IMR-90 (cell line): ENCODE measurements around the gene FAM114A2. TPM values are rescaled to one million over a fixed set of nuclear protein-coding genes. Genes with fewer than 3 reads are reported as not detected.

ENCODE experiments used
- ATAC-seq: fragments of 200-7000 bp; cut with Tn5 transposase; 2 replicates; pipeline ENCODE4 v1.9.1; 2020; ENCODE audit warnings: low read depth, mild to moderate bottlenecking, moderate library complexity
- Bru-seq: library from RNA; stranded (reverse); fragments of 400-500 nt; gene quantifications from one replicate; lab custom pipeline; 2021; lab: Mats Ljungman, UMichigan
- BruChase-seq, 2 experiments: library from RNA; stranded (reverse); fragments of 400-500 nt; gene quantifications; one replicate each; lab custom pipeline; 2021; lab: Mats Ljungman, UMichigan
- BruUV-seq: library from RNA; stranded (reverse); fragments of 400-500 nt; replicated peaks from 2 replicates; lab custom pipeline; 2021; lab: Mats Ljungman, UMichigan
- CTCF ChIA-PET: fragments of 300-600 bp; formaldehyde crosslinking; extraction: SDS; loops from one replicate; lab custom pipeline; 2021; ENCODE audit warnings: antibody characterized with exemption; lab: Yijun Ruan, JAX
- POLR2A ChIA-PET: fragments of 300-600 bp; sonication (Branson Sonifier 250); formaldehyde crosslinking; loops from one replicate; lab custom pipeline; 2022; ENCODE audit warnings: antibody characterized with exemption; ENCODE audit not compliant: unreplicated experiment; lab: Charles Lee
- DNase-seq: peaks from one replicate; pipeline ENCODE4 v3.0.0; 2013
- H2AFZ ChIP-seq: replicated peaks from 2 replicates; pipeline ENCODE3; 2013; ENCODE audit warnings: low read length, mild to moderate bottlenecking; ENCODE audit not compliant: poor library complexity
- H2AK5ac ChIP-seq: 2 replicates; pipeline ENCODE4 v1.6.1; 2013; ENCODE audit warnings: low read depth, low read length, inconsistent platforms
- H2AK9ac ChIP-seq: replicated peaks from 2 replicates; pipeline ENCODE3; 2013; ENCODE audit warnings: mild to moderate bottlenecking, low read depth, low read length, moderate library complexity; ENCODE audit not compliant: poor library complexity
- H2BK120ac ChIP-seq: 2 replicates; pipeline ENCODE4 v1.6.1; 2013; ENCODE audit warnings: low read depth, low read length, inconsistent platforms
- H2BK15ac ChIP-seq: 3 replicates; pipeline ENCODE4 v1.6.1; 2013; ENCODE audit warnings: low read depth, low read length, inconsistent platforms
- H2BK20ac ChIP-seq: 2 replicates; pipeline ENCODE4 v1.6.1; 2013; ENCODE audit warnings: low read depth, mild to moderate bottlenecking, inconsistent platforms, low read length, moderate library complexity
- H2BK5ac ChIP-seq: 2 replicates; pipeline ENCODE4 v1.6.1; 2013; ENCODE audit warnings: mild to moderate bottlenecking, low read depth, low read length, inconsistent platforms; ENCODE audit not compliant: poor library complexity, severe bottlenecking
- H3K14ac ChIP-seq: replicated peaks from 2 replicates; pipeline ENCODE4 v1.6.1; 2013; ENCODE audit warnings: low read depth, low read length, inconsistent platforms
- H3K18ac ChIP-seq: 2 replicates; pipeline ENCODE4 v1.6.1; 2013; ENCODE audit warnings: low read depth, low read length, control low read depth
- H3K23ac ChIP-seq: 2 replicates; pipeline ENCODE4 v1.6.1; 2013; ENCODE audit warnings: low read depth, low read length, inconsistent platforms
- H3K27ac ChIP-seq: 2 replicates; pipeline ENCODE4 v1.5.1; 2013; ENCODE audit warnings: mild to moderate bottlenecking, control low read depth, low read length; ENCODE audit not compliant: insufficient read depth
- H3K27me3 ChIP-seq: 2 replicates; pipeline ENCODE4 v1.6.1; 2013; ENCODE audit warnings: low read length; ENCODE audit not compliant: control insufficient read depth, insufficient read depth
- H3K36me3 ChIP-seq: 2 replicates; pipeline ENCODE4 v1.6.1; 2013; ENCODE audit warnings: low read length, mixed read lengths; ENCODE audit not compliant: control insufficient read depth, insufficient read depth
- H3K4ac ChIP-seq: 2 replicates; pipeline ENCODE4 v1.6.1; 2013; ENCODE audit warnings: low read depth, low read length, inconsistent platforms
- H3K4me1 ChIP-seq: 2 replicates; pipeline ENCODE4 v1.6.1; 2013; ENCODE audit warnings: low read length, mixed read lengths; ENCODE audit not compliant: control insufficient read depth, insufficient read depth
- H3K4me2 ChIP-seq: 2 replicates; pipeline ENCODE4 v1.6.1; 2013; ENCODE audit warnings: low read depth, mild to moderate bottlenecking, control low read depth, low read length, moderate library complexity
- H3K4me3 ChIP-seq: 2 replicates; pipeline ENCODE4 v1.5.1; 2013; ENCODE audit warnings: low read depth, mild to moderate bottlenecking, control low read depth, low read length, moderate library complexity; ENCODE audit not compliant: insufficient read depth
- H3K56ac ChIP-seq: 2 replicates; pipeline ENCODE4 v1.6.1; 2013; ENCODE audit warnings: low read length, inconsistent platforms; ENCODE audit not compliant: insufficient read depth; ENCODE audit errors: extremely low read depth
- H3K79me1 ChIP-seq, 2 experiments: 2 replicates each; pipeline ENCODE4 v1.6.1; 2013; ENCODE audit warnings: low read length in 2 of 2, inconsistent platforms in 1 of 2, low read depth in 1 of 2
- H3K9ac ChIP-seq: 2 replicates; pipeline ENCODE4 v1.6.1; 2013; ENCODE audit warnings: low read depth, low read length, control low read depth
- H3K9me1 ChIP-seq: 2 replicates; pipeline ENCODE4 v1.6.1; 2013; ENCODE audit warnings: low read length, inconsistent platforms; ENCODE audit not compliant: insufficient read depth
- H3K9me3 ChIP-seq: 2 replicates; pipeline ENCODE4 v1.6.1; 2013; ENCODE audit warnings: low read length; ENCODE audit not compliant: control insufficient read depth, insufficient read depth
- H4K20me1 ChIP-seq: 2 replicates; pipeline ENCODE4 v1.6.1; 2013; ENCODE audit warnings: low read length, inconsistent platforms; ENCODE audit not compliant: insufficient read depth
- H4K5ac ChIP-seq: 2 replicates; pipeline ENCODE4 v1.6.1; 2013; ENCODE audit warnings: mild to moderate bottlenecking, low read depth, low read length, control low read depth
- H4K8ac ChIP-seq, 2 experiments: 2 replicates each; pipeline ENCODE4 v1.6.1; 2013; ENCODE audit warnings: low read depth in 2 of 2, low read length in 2 of 2, control low read depth in 1 of 2, inconsistent platforms in 1 of 2
- H4K91ac ChIP-seq: 2 replicates; pipeline ENCODE4 v1.6.1; 2013; ENCODE audit warnings: low read depth, low read length, inconsistent platforms; ENCODE audit not compliant: insufficient read depth
- BHLHE40 ChIP-seq: fragments of 150-350 bp; IDR thresholded peaks from 2 replicates; pipeline ENCODE4 v1.6.1; 2016; ENCODE audit warnings: mild to moderate bottlenecking, low read depth, low read length
- CEBPB ChIP-seq: IDR thresholded peaks from 2 replicates; pipeline ENCODE4 v1.6.1; 2012; ENCODE audit warnings: low read depth, low read length, improper control_type of control experiment
- FOS ChIP-seq: fragments of 150-350 bp; IDR thresholded peaks from 2 replicates; pipeline ENCODE4 v1.6.1; 2016; ENCODE audit warnings: low read depth, low read length
- MAFK ChIP-seq: IDR thresholded peaks from 2 replicates; pipeline ENCODE4 v1.6.1; 2012; ENCODE audit warnings: low read depth, low read length, improper control_type of control experiment
- MAZ ChIP-seq: IDR thresholded peaks from 2 replicates; pipeline ENCODE4 v1.6.1; 2012; ENCODE audit warnings: low read depth, mild to moderate bottlenecking, low read length, improper control_type of control experiment, moderate library complexity, borderline replicate concordance
- MXI1 ChIP-seq: IDR thresholded peaks from 2 replicates; pipeline ENCODE4 v1.6.1; 2012; ENCODE audit warnings: low read depth, mild to moderate bottlenecking, low read length, moderate library complexity, borderline replicate concordance
- NFE2L2 ChIP-seq: fragments of 150-350 bp; IDR thresholded peaks from 2 replicates; pipeline ENCODE4 v1.6.1; 2016; ENCODE audit warnings: low read depth, mild to moderate bottlenecking, low read length
- POLR2A ChIP-seq: IDR thresholded peaks from 2 replicates; pipeline ENCODE4 v1.6.1; 2012; ENCODE audit warnings: mild to moderate bottlenecking, low read depth, low read length
- RAD21 ChIP-seq: IDR thresholded peaks from 2 replicates; pipeline ENCODE4 v1.6.1; 2012; ENCODE audit warnings: low read length, improper control_type of control experiment
- RFX5 ChIP-seq: IDR thresholded peaks from 2 replicates; pipeline ENCODE4 v1.8.0; 2012; ENCODE audit warnings: low read depth, mild to moderate bottlenecking, low read length, moderate library complexity
- SMC3 ChIP-seq: fragments of 150-350 bp; IDR thresholded peaks from 2 replicates; pipeline ENCODE4 v1.6.1; 2016; ENCODE audit warnings: low read depth, mild to moderate bottlenecking, antibody characterized with exemption, low read length, moderate library complexity
- WGBS, 2 experiments: methylation state at CpG; one replicate each; pipeline versions ENCODE4 v1.1.5 to v1.1.7; 2013; ENCODE audit warnings: missing lambda C conversion rate in 2 of 2; ENCODE audit not compliant: insufficient read length in 1 of 2; ENCODE audit errors: extremely low coverage in 2 of 2; 5-methylcytosine and 5-hydroxymethylcytosine counted together
- dilution Hi-C: fragments of 300-500 bp; cut with HindIII; formaldehyde crosslinking; loops from one replicate; pipeline ENCODE4 v1.14.3; 2018; ENCODE audit warnings: low sequenced_read_pairs; ENCODE audit not compliant: unreplicated experiment
- in situ Hi-C: fragments of 300-500 bp; cut with MboI; formaldehyde crosslinking; loops from 3 replicates; pipeline ENCODE4 v1.14.3; 2019; ENCODE audit warnings: low sequenced_read_pairs, inconsistent platforms, mixed read lengths
- intact Hi-C: fragments of 100-400 bp; cut with micrococcal nuclease; formaldehyde crosslinking; loops from 2 replicates; pipeline ENCODE4 v1.10.0; 2022
- long read RNA-seq: library from polyadenylated mRNA; unstranded; transcript quantifications from one replicate; pipeline ENCODE4 v2.0.0, GENCODE V29; 2021; ENCODE audit not compliant: unreplicated experiment
- polyA plus RNA-seq, 3 experiments: library from polyadenylated mRNA; depleted of rRNA; stranded (reverse); fragments of >200 nt; gene quantifications; 2 replicates each; pipeline ENCODE4 v1.2.3, GENCODE V29; 2012; ENCODE audit warnings: low replicate concordance in 1 of 3
- total RNA-seq: library from RNA; depleted of rRNA; stranded (reverse); fragments of >200 nt; gene quantifications from 2 replicates; pipeline ENCODE4 v1.2.3, GENCODE V29; 2012; rRNA removed
- TF ChIP-seq, protein P1 (sequence below): fragments of 150-350 bp; IDR thresholded peaks from 2 replicates; pipeline ENCODE4 v1.6.1; 2016; ENCODE audit warnings: low read depth, mild to moderate bottlenecking, low read length, moderate library complexity, borderline replicate concordance
- TF ChIP-seq, protein P2 (sequence below): fragments of 150-350 bp; IDR thresholded peaks from 2 replicates; pipeline ENCODE4 v1.6.1; 2017; ENCODE audit warnings: mild to moderate bottlenecking, antibody characterized with exemption, low read length, low read depth

FAM114A2 gene
- total RNA-seq (36.4 and 41.2 TPM in 2 replicates), polyA plus RNA-seq (2012; rRNA removed) (11.4 and 13.2 TPM in 2 replicates), Bru-seq, nascent RNA (percentile 64 among the genes with signal in this experiment), BruChase-seq, experiment 1, labeled RNA remaining after a 6-hour chase (percentile 58 among the genes with signal in this experiment), BruChase-seq, experiment 2, labeled RNA remaining after a 2-hour chase (percentile 62 among the genes with signal in this experiment)
- polyA plus RNA-seq (2012; cell fraction: cytosol; rRNA removed), result 3.6 and 7.3 TPM in 2 replicates
- 4.0 and 18.8 TPM in 2 replicates for polyA plus RNA-seq (2012; cell fraction: nucleus; rRNA removed; ENCODE audit: low replicate concordance)
- long read RNA-seq, full-length matches to known transcripts, result 29 of 45 reads
- long read RNA-seq, partial matches to known transcripts, result 2 of 45 reads
- long read RNA-seq, other reads (novel, unspliced or antisense), result 14 of 45 reads

DNA sequence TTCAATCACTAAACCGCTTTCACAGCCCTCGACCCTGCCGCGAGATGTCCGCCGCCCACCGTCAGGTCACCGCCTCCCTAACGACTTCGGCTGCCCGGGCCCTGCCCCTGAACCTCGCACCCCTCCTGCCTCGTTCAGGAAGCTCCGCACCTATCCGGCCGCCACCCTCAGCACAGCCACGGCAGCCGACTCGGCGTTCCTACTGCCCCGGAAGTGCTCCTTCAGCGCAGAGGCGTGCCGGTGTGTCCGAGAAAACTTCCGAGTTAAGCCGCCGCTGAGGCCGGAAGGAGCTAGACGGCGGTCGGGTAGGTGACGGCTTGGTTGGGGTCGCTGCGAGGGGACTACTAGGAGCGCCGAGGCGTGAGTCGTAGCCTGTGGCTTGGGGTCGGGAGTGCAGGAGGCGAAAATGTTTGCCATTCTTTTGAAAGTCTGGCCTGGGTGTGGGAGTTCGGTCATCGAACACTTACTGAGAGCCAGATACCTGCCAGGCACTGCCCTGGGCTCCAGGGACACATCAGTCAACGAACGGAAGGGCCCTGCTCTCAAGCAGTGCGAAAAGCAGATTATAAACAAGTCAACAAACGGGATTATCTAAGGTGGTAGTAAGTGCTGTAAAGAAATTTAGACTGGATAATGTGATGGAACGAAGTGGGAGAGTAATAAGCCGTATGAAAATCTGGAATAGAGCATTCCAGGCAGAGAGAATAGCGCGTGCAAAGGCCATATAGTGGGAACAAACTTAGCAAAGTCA, at the start of gene FAM114A2, which contains the start of gene MFAP3:
FAM114A2 (minus strand) TSS at position 204 of the 751 bp plus-strand sequence. CDS start 3,957 bp downstream, outside the sequence.
MFAP3 (plus strand) TSS at position 261 of the 751 bp plus-strand sequence. CDS start 10,756 bp downstream, outside the sequence.
- Histone ChIP-seq H2BK20ac (no peak within 1 kb of the TSS), H4K8ac (peak within 1 kb of the TSS; percentile 95 to 98), H2AK5ac (peak within 1 kb of the TSS; percentile 21; the same call in 1 of the 2 replicates), H3K9me3 (no peaks in the 10 kb centered on the region), H2BK120ac (peak within 1 kb of the TSS; percentile 50; the same call in 1 of the 2 replicates), H2BK15ac (0 out of 3 replicates have a peak within 1 kb of the TSS, but pooled peaks have one; percentile 11), H3K23ac (peak within 1 kb of the TSS; percentile 82), H3K4me1 (no peaks in the 10 kb centered on the region), H2BK5ac (peak within 1 kb of the TSS; percentile 47), H2AFZ (peak within 1 kb of the TSS; percentile 98), H3K9me1 (no peaks in the 10 kb centered on the region), H3K56ac (peak within 1 kb of the TSS; percentile 76), H3K14ac (peak within 1 kb of the TSS; percentile 82), H4K20me1 (no peaks in the 10 kb centered on the region), H3K27me3 (no peaks in the 10 kb centered on the region), H3K36me3 (peaks cover 1% of the 10 kb centered on the region; the same call in 1 of the 2 replicates), H4K5ac (peak within 1 kb of the TSS; percentile 65), H2AK9ac (peak within 1 kb of the TSS; percentile 79), H4K91ac (peak within 1 kb of the TSS; percentile 71), H3K79me1 (peaks cover 19 to 43% of the 10 kb centered on the region in 2 experiments), H3K4me3 (peak within 1 kb of the TSS; percentile 59), H3K27ac (peak within 1 kb of the TSS; percentile 64), H3K18ac (peak within 1 kb of the TSS; percentile 27), H3K9ac (peak within 1 kb of the TSS; percentile 86), H3K4me2 (peak within 1 kb of the TSS; percentile 94), H3K4ac (peak within 1 kb of the TSS; percentile 84)
- 1% methylated on average over 36 of the region's 51 CpGs; no CpG with 5 or more reads in 1 of the 2 experiments for WGBS, 2 experiments
- DNase-seq, result peak; percentile 82
- ChIA-PET POLR2A (interaction anchor here (1.0 to 1.1 kb wide), 2 partner anchors 8 to 13 kb away, joined by 3 to 4 read pairs; no protein-coding TSS in a partner anchor), CTCF (interaction anchor here (0.9 to 1.1 kb wide), 2 partner anchors 15 to 1506 kb away, joined by 3 read pairs; no protein-coding TSS in a partner anchor)
- BruUV-seq, result TSS peak; percentile 38
- dilution Hi-C loops, result no loop called here
- intact Hi-C loops, result loop anchor here (5.0 kb wide), 1 partner anchor 42 kb away; no protein-coding TSS in a partner anchor
- in situ Hi-C loops, result no loop called here
- peak; percentile 98 for ATAC-seq
- TF ChIP-seq SMC3 (no peak), MAFK (peak; percentile 21; the same call in 1 of the 2 replicates), MXI1 (peak; percentile 77; the same call in 1 of the 2 replicates), FOS (no peak), NFE2L2 (no peak), MAZ (peak; percentile 46; the same call in 1 of the 2 replicates), RFX5 (no peak), POLR2A (peak; percentile 85), RAD21 (no peak), BHLHE40 (peak; percentile 83), CEBPB (no peak)
- TF ChIP-seq, protein P1, sequence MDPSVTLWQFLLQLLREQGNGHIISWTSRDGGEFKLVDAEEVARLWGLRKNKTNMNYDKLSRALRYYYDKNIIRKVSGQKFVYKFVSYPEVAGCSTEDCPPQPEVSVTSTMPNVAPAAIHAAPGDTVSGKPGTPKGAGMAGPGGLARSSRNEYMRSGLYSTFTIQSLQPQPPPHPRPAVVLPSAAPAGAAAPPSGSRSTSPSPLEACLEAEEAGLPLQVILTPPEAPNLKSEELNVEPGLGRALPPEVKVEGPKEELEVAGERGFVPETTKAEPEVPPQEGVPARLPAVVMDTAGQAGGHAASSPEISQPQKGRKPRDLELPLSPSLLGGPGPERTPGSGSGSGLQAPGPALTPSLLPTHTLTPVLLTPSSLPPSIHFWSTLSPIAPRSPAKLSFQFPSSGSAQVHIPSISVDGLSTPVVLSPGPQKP, result no peak
- TF ChIP-seq, protein P2, sequence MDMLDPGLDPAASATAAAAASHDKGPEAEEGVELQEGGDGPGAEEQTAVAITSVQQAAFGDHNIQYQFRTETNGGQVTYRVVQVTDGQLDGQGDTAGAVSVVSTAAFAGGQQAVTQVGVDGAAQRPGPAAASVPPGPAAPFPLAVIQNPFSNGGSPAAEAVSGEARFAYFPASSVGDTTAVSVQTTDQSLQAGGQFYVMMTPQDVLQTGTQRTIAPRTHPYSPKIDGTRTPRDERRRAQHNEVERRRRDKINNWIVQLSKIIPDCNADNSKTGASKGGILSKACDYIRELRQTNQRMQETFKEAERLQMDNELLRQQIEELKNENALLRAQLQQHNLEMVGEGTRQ, result no peak
